Measurements from ENCODE around the gene EIF4H.

- TF ChIP-seq CTCF (optimal IDR thresholded peaks at IDR 0.05 in 1 of 3, IDR thresholded peaks at IDR 0.05 in 1 of 3, conservative IDR thresholded peaks at IDR 0.05 in 1 of 3; ENCODE audit: extremely low read depth in 1 of 3, insufficient read depth in 2 of 3, low read length in 3 of 3) (no peak), EZH2 (IDR thresholded peaks at IDR 0.05; ENCODE audit: low read length) (no peak)
These were observed 18.9 kb downstream of the EIF4H start for GRCh38 chr7:74193054-74193453.

Data from keratinocyte (primary cell).